Ascending aorta (tissue), 2 donors: Measurements from ENCODE around the gene RPIA. TPM values are rescaled to one million over a fixed set of nuclear protein-coding genes. Genes with fewer than 3 reads are reported as not detected.

Experiments
- DNase-seq, 2 donors: peaks; one replicate each; pipeline ENCODE4 v3.0.0-alpha.2; 2019; ENCODE audit warnings: low spot score in 2 of 2
- H3K27ac ChIP-seq, 2 donors: fragments of 200-600 bp; sonication (generic); one replicate each; pipeline ENCODE4 v1.5.1; 2016 to 2017; ENCODE audit warnings: mild to moderate bottlenecking in 1 of 2
- H3K27me3 ChIP-seq: fragments of 200-600 bp; sonication (generic); one replicate; pipeline ENCODE4 v1.5.1; 2017
- H3K36me3 ChIP-seq, 2 donors: fragments of 200-600 bp; sonication (generic); one replicate each; pipeline ENCODE4 v1.5.1; 2016
- H3K4me1 ChIP-seq, 2 donors: fragments of 200-600 bp; sonication (generic); one replicate each; pipeline ENCODE4 v1.5.1; 2016 to 2017; ENCODE audit warnings: mild to moderate bottlenecking in 1 of 2
- H3K4me3 ChIP-seq, 2 donors: fragments of 200-600 bp; sonication (generic); one replicate each; pipeline ENCODE4 v1.5.1; 2016 to 2017; ENCODE audit warnings: mild to moderate bottlenecking in 1 of 2
- H3K9me3 ChIP-seq, 2 donors: fragments of 200-600 bp; sonication (generic); one replicate each; pipeline ENCODE4 v1.5.1; 2016
- CTCF ChIP-seq, 3 experiments: fragments of 200-600 bp in 2 of 3; fragments of 450-650 bp in 1 of 3; sonication (generic) in 2 of 3; IDR thresholded peaks; one replicate each; pipeline ENCODE4 v1.5.1; 2016 to 2019; ENCODE audit warnings: antibody characterized with exemption in 3 of 3, mild to moderate bottlenecking in 1 of 3, moderate library complexity in 1 of 3
- intact Hi-C: fragments of 100-400 bp; cut with DNase I; formaldehyde crosslinking; loops from one replicate; pipeline ENCODE4 v1.15.1; 2023
- total RNA-seq: library from RNA; depleted of rRNA; stranded (reverse); fragments of >200 nt; gene quantifications from one replicate; pipeline ENCODE4 v1.1.0, GENCODE V29; 2016

The RPIA gene
- total RNA-seq, 1 donor from 2014 or later, result 4.4 TPM

- no peak overlapping the region for H3K27ac ChIP-seq
- no peaks in the 10 kb centered on the region for H3K27me3 ChIP-seq
- no peaks in the 10 kb centered on the region for H3K4me1 ChIP-seq
- H3K4me3 ChIP-seq, result no peak overlapping the region
- no peak for TF ChIP-seq CTCF (IDR thresholded peaks at IDR 0.05)
- H3K9me3 ChIP-seq, result no peaks in the 10 kb centered on the region
- no peaks in the 10 kb centered on the region for H3K36me3 ChIP-seq
- no peak for DNase-seq
- intact Hi-C loops, result no loop called here
These were observed 11.1 kb upstream of the RPIA start for GRCh38 chr2:88680266-88680902.

- Histone ChIP-seq H3K27ac (no peak overlapping the region), H3K36me3 (no peaks in the 10 kb centered on the region), H3K9me3 (no peaks in the 10 kb centered on the region), H3K27me3 (no peaks in the 10 kb centered on the region), H3K4me1 (no peaks in the 10 kb centered on the region), H3K4me3 (no peak overlapping the region)
- no peak for TF ChIP-seq CTCF (IDR thresholded peaks at IDR 0.05)
- no peak for DNase-seq
- intact Hi-C loops, result no loop called here
These were observed 10.6 kb upstream of the RPIA start for GRCh38 chr2:88680916-88681315.

- H3K9me3 ChIP-seq, result no peaks in the 10 kb centered on the region
- no peak for TF ChIP-seq CTCF (IDR thresholded peaks at IDR 0.05)
- intact Hi-C loops, result no loop called here
These were observed 8.1 kb upstream of the RPIA start for GRCh38 chr2:88683160-88684021.

GRCh38 chr2:88684519-88684918, 7.0 kb upstream of the RPIA start:
- Histone ChIP-seq H3K4me3 (no peak overlapping the region), H3K27ac (no peak overlapping the region), H3K9me3 (no peaks in the 10 kb centered on the region), H3K4me1 (no peaks in the 10 kb centered on the region), H3K27me3 (no peaks in the 10 kb centered on the region), H3K36me3 (no peaks in the 10 kb centered on the region)
- TF ChIP-seq CTCF (IDR thresholded peaks at IDR 0.05), result no peak
- DNase-seq, result no peak
- intact Hi-C loops, result no loop called here

More at GRCh38 chr2:88683160-88684021, 8.1 kb upstream of the RPIA start:
- no peaks in the 10 kb centered on the region for H3K27me3 ChIP-seq
- H3K36me3 ChIP-seq, result no peaks in the 10 kb centered on the region
- DNase-seq, result no peak
- no peak overlapping the region for H3K4me3 ChIP-seq
- no peaks in the 10 kb centered on the region for H3K4me1 ChIP-seq
- H3K27ac ChIP-seq, result no peak overlapping the region

- no peak overlapping the region for H3K4me3 ChIP-seq
- intact Hi-C loops, result no loop called here
- H3K9me3 ChIP-seq, result no peaks in the 10 kb centered on the region
- no peak overlapping the region for H3K27ac ChIP-seq
- H3K4me1 ChIP-seq, result peaks cover 0 to 6% of the 10 kb centered on the region in 2 donors
- H3K36me3 ChIP-seq, result no peaks in the 10 kb centered on the region
- TF ChIP-seq CTCF (IDR thresholded peaks at IDR 0.05), result no peak
- H3K27me3 ChIP-seq, result no peaks in the 10 kb centered on the region
- no peak for DNase-seq
These were observed 5.2 kb upstream of the RPIA start for GRCh38 chr2:88686320-88686719.
